Trophoblast cell (in vitro differentiated cells and primary cell): Measurements from ENCODE around the gene OSTN.

ENCODE experiments used
- DNase-seq, 2 donors: peaks; one replicate each; pipeline ENCODE4 v3.0.0-alpha.2; 2016
- H2AFZ ChIP-seq: 2 replicates; pipeline ENCODE4 v1.6.1; 2013; ENCODE audit warnings: low read length, moderate library complexity, mild to moderate bottlenecking; ENCODE audit not compliant: insufficient read depth, poor library complexity
- H2AK5ac ChIP-seq: 2 replicates; pipeline ENCODE4 v1.6.1; 2013; ENCODE audit warnings: mild to moderate bottlenecking, low read length
- H2BK120ac ChIP-seq: 2 replicates; pipeline ENCODE4 v1.6.1; 2013; ENCODE audit warnings: low read length, mild to moderate bottlenecking, moderate library complexity; ENCODE audit not compliant: insufficient read depth, poor library complexity
- H2BK12ac ChIP-seq: 2 replicates; pipeline ENCODE4 v1.6.1; 2013; ENCODE audit warnings: mild to moderate bottlenecking, low read length, moderate library complexity
- H2BK5ac ChIP-seq: 2 replicates; pipeline ENCODE4 v1.6.1; 2013; ENCODE audit warnings: low read length, low read depth, moderate library complexity, mild to moderate bottlenecking; ENCODE audit not compliant: poor library complexity
- H3K14ac ChIP-seq: 2 replicates; pipeline ENCODE4 v1.6.1; 2013; ENCODE audit warnings: mild to moderate bottlenecking, low read length
- H3K18ac ChIP-seq: 2 replicates; pipeline ENCODE4 v1.6.1; 2013; ENCODE audit warnings: mild to moderate bottlenecking, low read length
- H3K23ac ChIP-seq: 2 replicates; pipeline ENCODE4 v1.6.1; 2013; ENCODE audit warnings: low read length
- H3K27ac ChIP-seq: 2 replicates; pipeline ENCODE4 v1.5.1; 2013; ENCODE audit warnings: low read depth, mild to moderate bottlenecking, inconsistent platforms, low read length, moderate library complexity
- H3K27me3 ChIP-seq: 2 replicates; pipeline ENCODE4 v1.6.1; 2013; ENCODE audit warnings: inconsistent platforms, mild to moderate bottlenecking, low read length, moderate library complexity; ENCODE audit not compliant: insufficient read depth
- H3K36me3 ChIP-seq, 2 experiments: 1 replicate in 1 of 2; 2 replicates in 1 of 2; pipeline ENCODE4 v1.6.1; 2013; ENCODE audit warnings: low read length in 2 of 2, mild to moderate bottlenecking in 2 of 2, moderate library complexity in 1 of 2; ENCODE audit not compliant: insufficient read depth in 2 of 2, control insufficient read depth in 1 of 2
- H3K4ac ChIP-seq: 2 replicates; pipeline ENCODE4 v1.6.1; 2013; ENCODE audit warnings: low read depth, mild to moderate bottlenecking, low read length, moderate library complexity
- H3K4me1 ChIP-seq, 2 experiments: 1 replicate in 1 of 2; 2 replicates in 1 of 2; pipeline ENCODE4 v1.6.1; 2013; ENCODE audit warnings: low read length in 2 of 2, mild to moderate bottlenecking in 2 of 2, moderate library complexity in 1 of 2; ENCODE audit not compliant: insufficient read depth in 2 of 2, control insufficient read depth in 1 of 2
- H3K4me2 ChIP-seq: 2 replicates; pipeline ENCODE4 v1.6.1; 2013; ENCODE audit warnings: inconsistent platforms, mild to moderate bottlenecking, low read length, moderate library complexity
- H3K4me3 ChIP-seq: 2 replicates; pipeline ENCODE4 v1.5.1; 2013; ENCODE audit warnings: mild to moderate bottlenecking, low read depth, low read length, inconsistent platforms
- H3K79me1 ChIP-seq: one replicate; pipeline ENCODE4 v1.6.1; 2013; ENCODE audit warnings: low read length
- H3K79me2 ChIP-seq: 2 replicates; pipeline ENCODE4 v1.6.1; 2013; ENCODE audit warnings: low read length, mild to moderate bottlenecking; ENCODE audit not compliant: control insufficient read depth, insufficient read depth, poor library complexity
- H3K9ac ChIP-seq: 2 replicates; pipeline ENCODE4 v1.6.1; 2013; ENCODE audit warnings: mild to moderate bottlenecking, low read length
- H3K9me3 ChIP-seq: 2 replicates; pipeline ENCODE4 v1.6.1; 2013; ENCODE audit warnings: low read depth, mild to moderate bottlenecking, control low read depth, inconsistent platforms, low read length; ENCODE audit not compliant: insufficient read depth
- H4K12ac ChIP-seq: 2 replicates; pipeline ENCODE4 v1.6.1; 2013; ENCODE audit warnings: low read depth, mild to moderate bottlenecking, low read length, moderate library complexity
- H4K8ac ChIP-seq: 2 replicates; pipeline ENCODE4 v1.6.1; 2013; ENCODE audit warnings: low read depth, mild to moderate bottlenecking, low read length, moderate library complexity
- H4K91ac ChIP-seq: one replicate; pipeline ENCODE4 v1.6.1; 2013; ENCODE audit warnings: low read depth, mild to moderate bottlenecking, low read length, moderate library complexity
- WGBS: extraction: QIAGEN DNeasy Blood & Tissue Kit; methylation state at CpG from one replicate; pipeline ENCODE4 v1.1.7; 2013; ENCODE audit warnings: missing lambda C conversion rate; ENCODE audit not compliant: insufficient read length, insufficient coverage; ENCODE audit errors: extremely low coverage; 5-methylcytosine and 5-hydroxymethylcytosine counted together

Gene OSTN

GRCh38 chr3:191246630-191247029 lies 47.6 kb downstream of the OSTN start:
- Histone ChIP-seq H2AFZ (no peak overlapping the region), H3K4me1 (no peaks in the 10 kb centered on the region), H3K23ac (no peak overlapping the region), H4K8ac (no peak overlapping the region), H3K9ac (no peak overlapping the region), H3K36me3 (no peaks in the 10 kb centered on the region), H4K91ac (no peak overlapping the region), H2BK12ac (no peak overlapping the region), H2AK5ac (no peak overlapping the region), H3K9me3 (no peaks in the 10 kb centered on the region), H2BK120ac (no peak overlapping the region), H3K18ac (no peak overlapping the region), H3K4me3 (no peak overlapping the region), H2BK5ac (no peak overlapping the region), H3K79me1 (no peaks in the 10 kb centered on the region), H3K4me2 (no peak overlapping the region), H3K79me2 (no peaks in the 10 kb centered on the region), H3K27ac (no peak overlapping the region), H3K27me3 (no peaks in the 10 kb centered on the region), H3K4ac (no peak overlapping the region), H4K12ac (no peak overlapping the region), H3K14ac (no peak overlapping the region)
- DNase-seq = peak; percentile 49 to 81
- WGBS = no CpG with 5 or more reads among the region's 1 CpG

- no CpG with 5 or more reads among the region's 6 CpGs for WGBS
- Histone ChIP-seq H3K9ac (no peak overlapping the region), H3K36me3 (no peaks in the 10 kb centered on the region), H3K4ac (no peak overlapping the region), H4K8ac (no peak overlapping the region), H3K79me2 (no peaks in the 10 kb centered on the region), H2AFZ (no peak overlapping the region), H3K27me3 (no peaks in the 10 kb centered on the region), H2BK120ac (no peak overlapping the region), H3K14ac (no peak overlapping the region), H3K27ac (no peak overlapping the region), H4K12ac (no peak overlapping the region), H4K91ac (no peak overlapping the region), H3K79me1 (no peaks in the 10 kb centered on the region), H3K18ac (no peak overlapping the region), H2BK12ac (no peak overlapping the region), H3K9me3 (no peaks in the 10 kb centered on the region), H2AK5ac (no peak overlapping the region), H3K23ac (no peak overlapping the region), H3K4me1 (peaks cover 0 to 4% of the 10 kb centered on the region in 2 experiments), H2BK5ac (no peak overlapping the region), H3K4me2 (no peak overlapping the region), H3K4me3 (no peak overlapping the region)
- no peak for DNase-seq
These were observed 54.2 kb downstream of the OSTN start for GRCh38 chr3:191253089-191253799.

DNA sequence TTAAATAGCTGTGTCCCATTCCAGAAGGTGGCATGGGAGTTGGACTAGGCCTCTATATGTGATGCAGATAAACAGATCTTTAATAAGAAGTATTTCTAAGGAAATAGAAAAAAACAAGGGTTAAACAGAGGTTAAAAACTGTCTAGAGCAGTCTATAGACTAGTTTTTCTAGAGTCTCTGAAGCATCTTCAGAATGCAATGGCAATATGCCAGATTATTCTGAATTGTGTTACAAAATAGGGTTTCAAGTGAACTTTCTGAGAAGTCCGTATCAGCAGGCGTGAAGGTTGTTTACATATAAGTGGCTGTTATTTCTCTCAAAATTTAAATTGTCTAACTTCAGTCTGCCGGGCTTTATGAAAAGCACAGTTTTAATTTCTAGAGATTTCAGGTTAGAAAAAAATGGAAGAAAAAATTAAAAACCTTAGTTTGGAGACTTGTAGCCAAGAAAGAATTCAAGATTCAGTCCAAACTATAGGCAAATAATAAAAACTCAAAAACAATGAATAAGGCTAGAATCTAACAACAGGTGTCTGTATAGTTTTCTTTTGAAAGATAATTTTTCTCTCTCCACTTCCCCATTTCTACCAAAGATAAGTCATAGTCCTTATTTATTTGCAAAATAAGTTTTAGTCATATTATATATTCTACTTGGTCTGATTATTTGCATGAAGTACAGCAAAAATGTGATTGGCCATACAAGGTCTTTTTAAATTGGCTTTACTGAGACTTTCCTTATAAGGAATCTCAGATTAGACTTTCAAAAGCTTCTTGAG lies 55.2 kb downstream of the OSTN start:
- Histone ChIP-seq H3K27ac (no peak overlapping the region), H4K12ac (no peak overlapping the region), H3K79me2 (no peaks in the 10 kb centered on the region), H3K14ac (no peak overlapping the region), H3K9me3 (no peaks in the 10 kb centered on the region), H3K9ac (no peak overlapping the region), H3K79me1 (peaks cover 4% of the 10 kb centered on the region), H3K4me3 (no peak overlapping the region), H3K4me1 (peaks cover 3 to 4% of the 10 kb centered on the region in 2 experiments), H4K8ac (no peak overlapping the region), H2BK120ac (no peak overlapping the region), H3K18ac (no peak overlapping the region), H3K4me2 (no peak overlapping the region), H2BK5ac (no peak overlapping the region), H2BK12ac (no peak overlapping the region), H3K36me3 (no peaks in the 10 kb centered on the region), H3K4ac (no peak overlapping the region), H2AFZ (no peak overlapping the region), H4K91ac (no peak overlapping the region), H2AK5ac (no peak overlapping the region), H3K23ac (no peak overlapping the region), H3K27me3 (no peaks in the 10 kb centered on the region)
- no CpG with 5 or more reads among the region's 3 CpGs for WGBS
- no peak for DNase-seq

DNA sequence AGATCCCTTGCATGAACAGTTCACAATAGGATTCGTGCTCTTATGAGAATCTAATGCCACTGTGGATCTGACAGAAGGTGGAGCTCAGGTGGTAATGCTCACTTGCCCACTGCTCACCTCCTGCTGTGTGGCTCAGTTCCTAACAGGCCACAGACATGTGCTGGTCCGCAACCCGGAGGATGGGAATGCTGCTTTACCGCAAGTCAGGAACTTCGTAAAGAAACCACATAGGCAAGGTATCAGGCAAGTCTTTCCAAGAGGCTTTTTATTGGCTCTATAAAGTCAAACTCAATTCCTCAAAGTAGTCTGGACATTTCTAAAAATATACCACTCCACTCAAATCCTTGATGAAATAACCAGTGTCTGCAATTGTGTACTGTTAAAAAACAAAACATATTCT lies 56.1 kb downstream of the OSTN start:
- H3K79me1 ChIP-seq = peaks cover 4% of the 10 kb centered on the region
- H4K8ac ChIP-seq = no peak overlapping the region
- H3K4me2 ChIP-seq = no peak overlapping the region
- no peak overlapping the region for H3K23ac ChIP-seq
- no peaks in the 10 kb centered on the region for H3K9me3 ChIP-seq
- H2AFZ ChIP-seq = no peak overlapping the region
- no peak overlapping the region for H3K9ac ChIP-seq
- peaks cover 3 to 4% of the 10 kb centered on the region in 2 experiments for H3K4me1 ChIP-seq
- WGBS = no CpG with 5 or more reads among the region's 5 CpGs
- no peak overlapping the region for H3K4ac ChIP-seq
- no peak overlapping the region for H4K12ac ChIP-seq
- H3K27me3 ChIP-seq = no peaks in the 10 kb centered on the region
- no peak overlapping the region for H3K27ac ChIP-seq
- H3K14ac ChIP-seq = no peak overlapping the region
- no peak overlapping the region for H2BK5ac ChIP-seq
- H2BK12ac ChIP-seq = no peak overlapping the region
- H3K18ac ChIP-seq = no peak overlapping the region
- H3K79me2 ChIP-seq = no peaks in the 10 kb centered on the region
- H3K36me3 ChIP-seq = no peaks in the 10 kb centered on the region
- H3K4me3 ChIP-seq = no peak overlapping the region
- DNase-seq = no peak
- H2AK5ac ChIP-seq = no peak overlapping the region
- no peak overlapping the region for H4K91ac ChIP-seq
- no peak overlapping the region for H2BK120ac ChIP-seq
